Neural progenitor cell (in vitro differentiated cells): Measurements from ENCODE around the gene SEPHS1. TPM values are rescaled to one million over a fixed set of nuclear protein-coding genes. Genes with fewer than 3 reads are reported as not detected.
"Not testable (repeated sequence)": the region's sequence is repeated elsewhere in the genome, so short reads cannot be mapped to it uniquely, and the experiment has no call there.

ENCODE experiments used
- DNase-seq: peaks from one replicate; pipeline ENCODE4 v3.0.0-alpha.2; 2016; ENCODE audit warnings: low spot score
- H2AFZ ChIP-seq: fragments of 200-600 bp; sonication (generic); replicated peaks from 2 replicates; pipeline ENCODE4 v1.6.1; 2016; ENCODE audit warnings: antibody characterized with exemption
- H3F3A ChIP-seq: fragments of 200-600 bp; sonication (generic); 2 replicates; pipeline ENCODE4 v1.6.1; 2016; ENCODE audit warnings: antibody characterized with exemption, low read depth
- H3K27ac ChIP-seq: fragments of 200-600 bp; sonication (generic); 2 replicates; pipeline ENCODE4 v1.5.1; 2016; ENCODE audit warnings: mild to moderate bottlenecking
- H3K27me3 ChIP-seq: fragments of 200-600 bp; sonication (generic); 2 replicates; pipeline ENCODE4 v1.6.1; 2016; ENCODE audit warnings: mild to moderate bottlenecking, moderate library complexity
- H3K36me3 ChIP-seq: fragments of 200-600 bp; sonication (generic); 2 replicates; pipeline ENCODE4 v1.5.1; 2016
- H3K4me1 ChIP-seq: fragments of 200-600 bp; sonication (generic); 2 replicates; pipeline ENCODE4 v1.6.1; 2016; ENCODE audit warnings: mixed run types
- H3K4me2 ChIP-seq: fragments of 200-600 bp; sonication (generic); 2 replicates; pipeline ENCODE4 v1.6.1; 2016
- H3K4me3 ChIP-seq: fragments of 200-600 bp; sonication (generic); 2 replicates; pipeline ENCODE4 v1.5.1; 2016
- H3K79me2 ChIP-seq: fragments of 200-600 bp; sonication (generic); 2 replicates; pipeline ENCODE4 v1.6.1; 2016; ENCODE audit warnings: low read depth
- H3K9ac ChIP-seq: fragments of 200-600 bp; sonication (generic); 2 replicates; pipeline ENCODE4 v1.6.1; 2016
- H3K9me3 ChIP-seq: fragments of 200-600 bp; sonication (generic); 2 replicates; pipeline ENCODE4 v1.5.1; 2016; ENCODE audit warnings: low read depth
- H4K20me1 ChIP-seq: fragments of 200-600 bp; sonication (generic); 2 replicates; pipeline ENCODE4 v1.6.1; 2016; ENCODE audit warnings: low read depth
- H3K27ac Mint-ChIP-seq: 3 replicates; pipeline ENCODE4 v1.8.0; 2021; ENCODE audit warnings: mixed read lengths
- H3K27me3 Mint-ChIP-seq: 2 replicates; pipeline ENCODE4 v1.8.0; 2022; ENCODE audit warnings: low read depth, mild to moderate bottlenecking, inconsistent platforms, moderate library complexity, mixed read lengths; ENCODE audit not compliant: insufficient read depth
- H3K36me3 Mint-ChIP-seq: 3 replicates; pipeline ENCODE4 v1.8.0; 2021; ENCODE audit warnings: mixed read lengths
- H3K4me1 Mint-ChIP-seq: 3 replicates; pipeline ENCODE4 v1.8.0; 2021; ENCODE audit warnings: mixed read lengths
- H3K4me3 Mint-ChIP-seq: 3 replicates; pipeline ENCODE4 v1.8.0; 2021; ENCODE audit warnings: mild to moderate bottlenecking, moderate library complexity, mixed read lengths
- H3K9me3 Mint-ChIP-seq: 3 replicates; pipeline ENCODE4 v1.8.0; 2020; ENCODE audit warnings: mixed read lengths
- EZH2 ChIP-seq: fragments of 200-600 bp; sonication (generic); IDR thresholded peaks from 2 replicates; pipeline ENCODE4 v1.6.1; 2017; ENCODE audit warnings: antibody characterized with exemption, mild to moderate bottlenecking, moderate library complexity
- EZH2phosphoT487 ChIP-seq: fragments of 200-600 bp; sonication (generic); IDR thresholded peaks from 2 replicates; pipeline ENCODE4 v1.6.1; 2017; ENCODE audit warnings: antibody characterized with exemption
- total RNA-seq: library from RNA; depleted of rRNA; stranded (reverse); fragments of >200 nt; gene quantifications from 2 replicates; pipeline ENCODE4 v1.2.3, GENCODE V29; 2015; ENCODE audit warnings: low replicate concordance
- TF ChIP-seq, protein P1 (sequence below): fragments of 200-600 bp; sonication (generic); IDR thresholded peaks from 2 replicates; pipeline ENCODE4 v1.5.1; 2017; ENCODE audit warnings: antibody characterized with exemption, mild to moderate bottlenecking

SEPHS1 gene
- total RNA-seq, 1 donor from 2014 or later = 94.9 TPM

DNA sequence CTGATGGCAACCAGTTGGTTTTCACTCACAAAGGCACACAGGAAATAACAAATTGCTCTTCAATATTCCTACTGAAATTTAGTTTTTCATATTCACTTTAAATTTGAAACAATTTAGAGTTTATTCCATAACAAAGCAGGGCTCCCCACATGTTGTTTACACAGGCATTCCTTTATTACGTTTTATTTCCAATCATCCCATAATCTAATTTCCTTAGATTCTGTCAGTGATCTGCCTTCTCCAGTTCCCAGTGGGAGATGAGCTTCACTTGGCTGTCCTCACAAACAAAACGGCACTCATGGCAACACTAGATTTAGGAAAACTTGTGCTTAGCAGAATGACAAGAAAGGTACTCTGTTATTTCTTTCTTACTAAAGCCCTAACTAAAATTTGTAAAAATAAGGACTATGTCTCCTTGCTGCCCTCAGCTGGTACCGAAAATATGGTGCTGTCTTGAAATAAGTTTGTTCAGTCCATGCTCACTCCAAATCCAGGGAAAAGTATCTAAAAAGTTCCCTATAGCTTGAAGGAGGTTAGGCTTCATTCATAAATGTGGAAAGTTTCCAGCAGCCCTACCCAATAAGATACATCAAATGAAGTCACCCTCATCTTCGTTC, 71.2 kb downstream of the SEPHS1 start:
- H3K27ac ChIP-seq = no peak overlapping the region
- H3F3A ChIP-seq = peaks cover 3% of the 10 kb centered on the region
- no peak overlapping the region for H3K9ac ChIP-seq
- H3K27me3 Mint-ChIP-seq = peaks cover 7% of the 10 kb centered on the region
- H3K9me3 Mint-ChIP-seq = peaks cover 2% of the 10 kb centered on the region
- no peak overlapping the region for H3K4me3 Mint-ChIP-seq
- no peak for DNase-seq
- no peaks in the 10 kb centered on the region for H4K20me1 ChIP-seq
- H3K4me2 ChIP-seq = no peak overlapping the region
- peaks cover 3% of the 10 kb centered on the region for H3K4me1 ChIP-seq
- H3K9me3 ChIP-seq = no peaks in the 10 kb centered on the region
- no peak overlapping the region for H3K27ac Mint-ChIP-seq
- TF ChIP-seq EZH2 (no peak), EZH2phosphoT487 (no peak)
- TF ChIP-seq, protein P1, sequence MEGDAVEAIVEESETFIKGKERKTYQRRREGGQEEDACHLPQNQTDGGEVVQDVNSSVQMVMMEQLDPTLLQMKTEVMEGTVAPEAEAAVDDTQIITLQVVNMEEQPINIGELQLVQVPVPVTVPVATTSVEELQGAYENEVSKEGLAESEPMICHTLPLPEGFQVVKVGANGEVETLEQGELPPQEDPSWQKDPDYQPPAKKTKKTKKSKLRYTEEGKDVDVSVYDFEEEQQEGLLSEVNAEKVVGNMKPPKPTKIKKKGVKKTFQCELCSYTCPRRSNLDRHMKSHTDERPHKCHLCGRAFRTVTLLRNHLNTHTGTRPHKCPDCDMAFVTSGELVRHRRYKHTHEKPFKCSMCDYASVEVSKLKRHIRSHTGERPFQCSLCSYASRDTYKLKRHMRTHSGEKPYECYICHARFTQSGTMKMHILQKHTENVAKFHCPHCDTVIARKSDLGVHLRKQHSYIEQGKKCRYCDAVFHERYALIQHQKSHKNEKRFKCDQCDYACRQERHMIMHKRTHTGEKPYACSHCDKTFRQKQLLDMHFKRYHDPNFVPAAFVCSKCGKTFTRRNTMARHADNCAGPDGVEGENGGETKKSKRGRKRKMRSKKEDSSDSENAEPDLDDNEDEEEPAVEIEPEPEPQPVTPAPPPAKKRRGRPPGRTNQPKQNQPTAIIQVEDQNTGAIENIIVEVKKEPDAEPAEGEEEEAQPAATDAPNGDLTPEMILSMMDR = no peak
- H3K36me3 Mint-ChIP-seq = peaks cover 2% of the 10 kb centered on the region
- H3K4me1 Mint-ChIP-seq = peaks cover 11% of the 10 kb centered on the region
- no peak overlapping the region for H3K4me3 ChIP-seq
- H3K79me2 ChIP-seq = no peaks in the 10 kb centered on the region
- no peaks in the 10 kb centered on the region for H3K27me3 ChIP-seq
- no peaks in the 10 kb centered on the region for H3K36me3 ChIP-seq
- H2AFZ ChIP-seq = no peak overlapping the region

GRCh38 chr10:13276146-13276545, 71.9 kb downstream of the SEPHS1 start:
- not testable (repeated sequence) for H3K79me2 ChIP-seq, H3K4me3 Mint-ChIP-seq, H3K27ac Mint-ChIP-seq, H3K4me3 ChIP-seq, H3K4me2 ChIP-seq, H4K20me1 ChIP-seq, H3K36me3 Mint-ChIP-seq, H3K9ac ChIP-seq, H3F3A ChIP-seq, H2AFZ ChIP-seq, H3K9me3 ChIP-seq, H3K36me3 ChIP-seq, H3K9me3 Mint-ChIP-seq, H3K27me3 ChIP-seq, H3K27ac ChIP-seq, H3K27me3 Mint-ChIP-seq, DNase-seq
- H3K4me1 Mint-ChIP-seq = peaks cover 18% of the 10 kb centered on the region
- H3K4me1 ChIP-seq = peaks cover 10% of the 10 kb centered on the region

DNA sequence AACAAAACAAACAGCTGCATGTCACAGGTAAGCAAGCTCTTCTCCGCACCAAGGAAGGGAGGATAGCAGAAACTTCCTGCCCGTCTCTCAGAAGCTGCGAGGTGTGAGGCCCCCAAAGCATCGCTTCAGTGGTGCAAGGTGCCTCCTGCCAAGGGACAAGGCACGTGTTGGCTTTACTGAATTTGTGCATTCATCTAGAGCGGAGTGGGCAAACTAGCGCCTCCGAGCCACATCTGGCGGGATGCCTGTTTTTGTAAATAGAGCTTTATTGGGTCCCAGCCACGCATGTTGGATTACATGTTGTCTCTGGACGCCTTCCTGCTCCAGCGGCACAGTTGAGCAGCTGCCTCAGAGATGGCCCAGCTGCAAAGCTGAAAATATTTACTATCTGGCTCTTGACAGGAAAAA, 75.9 kb downstream of the SEPHS1 start:
- Mint-ChIP-seq H3K4me3 (no peak overlapping the region), H3K4me1 (peaks cover 36% of the 10 kb centered on the region), H3K27me3 (peaks cover 7% of the 10 kb centered on the region), H3K27ac (peak overlapping the region; percentile 15), H3K9me3 (peaks cover 2% of the 10 kb centered on the region), H3K36me3 (no peaks in the 10 kb centered on the region)
- Histone ChIP-seq H3F3A (peaks cover 26% of the 10 kb centered on the region), H3K4me2 (peak overlapping the region; percentile 22), H3K79me2 (no peaks in the 10 kb centered on the region), H3K4me3 (no peak overlapping the region), H4K20me1 (no peaks in the 10 kb centered on the region), H3K9me3 (no peaks in the 10 kb centered on the region), H2AFZ (peak overlapping the region; percentile 63), H3K4me1 (peaks cover 22% of the 10 kb centered on the region), H3K36me3 (no peaks in the 10 kb centered on the region), H3K27ac (no peak overlapping the region), H3K9ac (no peak overlapping the region), H3K27me3 (no peaks in the 10 kb centered on the region)
- TF ChIP-seq, protein P1 = no peak
- TF ChIP-seq EZH2 (no peak), EZH2phosphoT487 (no peak)
- DNase-seq = peak; percentile 9

DNA sequence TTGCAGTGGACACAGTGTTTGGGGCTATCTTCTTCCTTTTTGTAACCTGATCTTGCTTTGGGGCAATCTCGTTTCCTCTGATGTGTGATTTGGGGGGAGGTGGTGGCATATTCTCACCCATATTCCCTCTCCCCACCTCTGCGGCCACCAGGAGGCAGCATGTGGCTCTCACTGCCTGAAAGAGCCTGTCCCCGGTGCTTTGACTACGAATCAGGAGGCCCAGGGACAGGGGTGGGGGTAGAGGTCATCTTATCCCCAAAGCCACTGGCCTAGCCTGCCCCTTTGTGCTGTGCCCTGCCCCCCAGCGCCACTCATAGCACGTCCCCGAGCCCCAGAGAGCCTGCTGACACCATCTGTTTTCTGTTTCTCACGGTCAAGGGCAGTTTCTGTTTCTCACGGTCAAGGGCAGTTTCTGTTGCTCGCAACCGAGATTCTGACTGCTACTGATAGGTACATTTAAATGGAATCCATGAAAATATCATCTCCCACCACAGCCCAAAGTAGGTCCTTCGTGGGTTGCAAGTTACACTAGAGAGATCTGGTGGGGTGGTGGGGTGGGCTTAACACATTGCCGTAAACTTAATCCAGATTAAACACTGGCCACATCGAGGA, 76.4 kb downstream of the SEPHS1 start:
- Histone ChIP-seq H3K27me3 (no peaks in the 10 kb centered on the region), H4K20me1 (no peaks in the 10 kb centered on the region), H3K36me3 (no peaks in the 10 kb centered on the region), H3K9me3 (no peaks in the 10 kb centered on the region), H3K4me1 (peaks cover 22% of the 10 kb centered on the region), H3K4me2 (peak overlapping the region; percentile 22), H3K79me2 (no peaks in the 10 kb centered on the region), H2AFZ (peak overlapping the region; percentile 63), H3K27ac (no peak overlapping the region), H3K9ac (no peak overlapping the region), H3F3A (peaks cover 26% of the 10 kb centered on the region), H3K4me3 (no peak overlapping the region)
- no peak overlapping the region for H3K4me3 Mint-ChIP-seq
- peak overlapping the region; percentile 92 for H3K27ac Mint-ChIP-seq
- peaks cover 2% of the 10 kb centered on the region for H3K9me3 Mint-ChIP-seq
- peak; percentile 68 for DNase-seq
- no peaks in the 10 kb centered on the region for H3K36me3 Mint-ChIP-seq
- TF ChIP-seq, protein P1 = peak; percentile 65
- TF ChIP-seq EZH2 (no peak), EZH2phosphoT487 (no peak)
- peaks cover 7% of the 10 kb centered on the region for H3K27me3 Mint-ChIP-seq
- H3K4me1 Mint-ChIP-seq = peaks cover 36% of the 10 kb centered on the region
